Spleen (tissue), 11 donors: ENCODE results near the gene FILIP1L. TPM values are rescaled to one million over a fixed set of nuclear protein-coding genes. Genes with fewer than 3 reads are reported as not detected.

Experiments
- DNase-seq: peaks from one replicate; pipeline ENCODE4 v3.0.0-alpha.2; 2020
- H3K27ac ChIP-seq, 8 donors: fragments of 200-600 bp; sonication (generic) in 7 of 8; 1 replicate in 4 of 8; 2 replicates in 4 of 8; pipeline versions ENCODE4 v1.5.0 to v1.8.0; 2016 to 2021; ENCODE audit warnings: inconsistent platforms in 4 of 8, mild to moderate bottlenecking in 4 of 8, moderate library complexity in 1 of 8
- H3K27me3 ChIP-seq, 7 donors: fragments of 200-600 bp; sonication (generic) in 6 of 7; replicated peaks in 1 of 7; 1 replicate in 4 of 7; 2 replicates in 3 of 7; pipeline versions ENCODE4 v1.5.0 to v1.8.0; 2016 to 2021; ENCODE audit warnings: inconsistent platforms in 3 of 7, mild to moderate bottlenecking in 1 of 7
- H3K36me3 ChIP-seq, 6 donors: fragments of 200-600 bp; sonication (generic) in 5 of 6; 1 replicate in 4 of 6; 2 replicates in 2 of 6; pipeline versions ENCODE4 v1.5.0 to v1.8.0; 2016 to 2021; ENCODE audit warnings: inconsistent platforms in 2 of 6
- H3K4me1 ChIP-seq, 6 donors: fragments of 200-600 bp; sonication (generic) in 5 of 6; 1 replicate in 3 of 6; 2 replicates in 3 of 6; pipeline versions ENCODE4 v1.5.0 to v1.8.0; 2016 to 2021; ENCODE audit warnings: inconsistent platforms in 3 of 6
- H3K4me3 ChIP-seq, 8 donors: fragments of 200-600 bp; sonication (generic) in 7 of 8; 1 replicate in 4 of 8; 2 replicates in 4 of 8; pipeline versions ENCODE4 v1.5.0 to v1.8.0; 2016 to 2021; ENCODE audit warnings: inconsistent platforms in 4 of 8, mild to moderate bottlenecking in 4 of 8, moderate library complexity in 2 of 8
- H3K9me3 ChIP-seq, 8 donors: fragments of 200-600 bp; sonication (generic) in 7 of 8; 1 replicate in 4 of 8; 2 replicates in 4 of 8; pipeline versions ENCODE4 v1.5.0 to v1.8.0; 2016 to 2021; ENCODE audit warnings: inconsistent platforms in 4 of 8
- CTCF ChIP-seq, 11 experiments: fragments of 200-600 bp in 7 of 11; fragments of 450-650 bp in 4 of 11; sonication (generic) in 4 of 11; IDR thresholded peaks in 8 of 11; conservative IDR thresholded peaks in 3 of 11; 1 replicate in 7 of 11; 2 replicates in 4 of 11; pipeline versions ENCODE4 v1.4.0 to v1.8.0; 2016 to 2021; ENCODE audit warnings: antibody characterized with exemption in 11 of 11, inconsistent platforms in 4 of 11, mild to moderate bottlenecking in 1 of 11
- POLR2A ChIP-seq, 3 donors: fragments of 450-650 bp; IDR thresholded peaks; one replicate each; pipeline ENCODE4 v1.5.1; 2017; ENCODE audit warnings: antibody characterized with exemption in 3 of 3, mild to moderate bottlenecking in 1 of 3
- POLR2AphosphoS5 ChIP-seq, 3 donors: sonication (generic); formaldehyde crosslinking; IDR thresholded peaks; one replicate each; pipeline ENCODE4 v1.5.1; 2017; ENCODE audit warnings: antibody characterized with exemption in 3 of 3
- WGBS, 5 donors: extraction: QIAGEN DNeasy Blood & Tissue Kit in 3 of 5; methylation state at CpG; one replicate each; pipeline versions ENCODE4 v1.1.5 to v1.1.7; 2013 to 2018; 5-methylcytosine and 5-hydroxymethylcytosine counted together
- intact Hi-C: fragments of 100-400 bp; cut with DNase I; formaldehyde crosslinking; loops from one replicate; pipeline ENCODE4 v1.15.0; 2023; ENCODE audit warnings: low total_unique reads
- polyA plus RNA-seq, 3 donors: library from polyadenylated mRNA; stranded (reverse); fragments of 200-250 nt; gene quantifications; one replicate each; pipeline ENCODE4 v1.2.1, GENCODE V29; 2013
- total RNA-seq, 7 donors: library from RNA; depleted of rRNA in 3 of 7; stranded (reverse); fragments of >200 nt in 3 of 7; fragmentation: NEBNext Ultra II Directional in 4 of 7; extraction: Animal tissue kit (Norgen Biotek cat#: 25700) in 4 of 7; gene quantifications; one replicate each; pipeline versions ENCODE4 v1.1.0 to v1.2.1, GENCODE V29; 2016 to 2021
- donor health status: healthy with polysubstance abuse.
- donor health status: DM: no; HTN: no; CAD: no; lungs with moderate emphysema.
- donor health status: DM: no; HTN: no; CAD: no.
- donor health status: Bipolar disorder and iron deficiency.
- donor health status: healthy.
- donor health status: DM: no; HTN: no; CAD: no.
- donor health status: DM: yes; HTN: yes; CAD: no.

Gene FILIP1L
- total and polyA plus RNA-seq, 10 donors = 11.1 to 47.7 (median 30.9) TPM

GRCh38 chr3:99870712-99871111 lies 243.6 kb downstream of the FILIP1L start:
- 91 to 97% (median 95%) methylated on average over 2 of the region's 2 CpGs for WGBS, 5 donors
- TF ChIP-seq CTCF (IDR thresholded peaks at IDR 0.05 in 8 of 11, conservative IDR thresholded peaks at IDR 0.05 in 3 of 11) (no peak), POLR2A (IDR thresholded peaks at IDR 0.05) (no peak), POLR2AphosphoS5 (IDR thresholded peaks at IDR 0.05) (no peak)
- H3K36me3 ChIP-seq = no peaks in the 10 kb centered on the region
- peaks cover 0 to 7% (median 0%) of the 10 kb centered on the region in 7 donors for H3K27me3 ChIP-seq
- H3K27ac ChIP-seq = peak overlapping the region in 5 of 8 donors; percentile 54 to 88 (median 86)
- peaks cover 0 to 40% (median 21%) of the 10 kb centered on the region in 6 donors for H3K4me1 ChIP-seq
- H3K4me3 ChIP-seq = peak overlapping the region in 1 of 8 donors; percentile 73
- intact Hi-C loops = loop anchor here (10.0 kb wide), 1 partner anchor 174 kb away; no protein-coding TSS in a partner anchor
- no peak for DNase-seq
- no peaks in the 10 kb centered on the region for H3K9me3 ChIP-seq

GRCh38 chr3:99869621-99870020 lies 244.7 kb downstream of the FILIP1L start:
- Histone ChIP-seq H3K4me3 (no peak overlapping the region), H3K27ac (peak overlapping the region in 4 of 8 donors; percentile 25 to 87 (median 85)), H3K36me3 (no peaks in the 10 kb centered on the region), H3K9me3 (no peaks in the 10 kb centered on the region), H3K27me3 (no peaks in the 10 kb centered on the region), H3K4me1 (peaks cover 0 to 33% (median 12%) of the 10 kb centered on the region in 6 donors)
- WGBS, 5 donors = 79 to 89% (median 86%) methylated on average over 1 of the region's 1 CpG
- DNase-seq = no peak
- intact Hi-C loops = loop anchor here (10.0 kb wide), 1 partner anchor 175 kb away; no protein-coding TSS in a partner anchor
- TF ChIP-seq POLR2AphosphoS5 (IDR thresholded peaks at IDR 0.05) (peak in 1 of 3 donors; percentile 47), POLR2A (IDR thresholded peaks at IDR 0.05) (no peak), CTCF (IDR thresholded peaks at IDR 0.05 in 8 of 11, conservative IDR thresholded peaks at IDR 0.05 in 3 of 11) (no peak)

- no peak for DNase-seq
- WGBS, 5 donors = 9 to 29% (median 11%) methylated on average over 1 of the region's 1 CpG
- peak overlapping the region in 1 of 8 donors; percentile 51 for H3K27ac ChIP-seq
- intact Hi-C loops = no loop called here
- peak overlapping the region in 1 of 8 donors; percentile 19 for H3K4me3 ChIP-seq
- no peaks in the 10 kb centered on the region for H3K9me3 ChIP-seq
- H3K36me3 ChIP-seq = peaks cover 0 to 1% (median 0%) of the 10 kb centered on the region in 6 donors
- peaks cover 0 to 28% (median 11%) of the 10 kb centered on the region in 6 donors for H3K4me1 ChIP-seq
- no peaks in the 10 kb centered on the region for H3K27me3 ChIP-seq
- TF ChIP-seq POLR2A (IDR thresholded peaks at IDR 0.05) = no peak
- TF ChIP-seq POLR2AphosphoS5 (IDR thresholded peaks at IDR 0.05) = no peak
- TF ChIP-seq CTCF (IDR thresholded peaks at IDR 0.05 in 8 of 11, conservative IDR thresholded peaks at IDR 0.05 in 3 of 11) = no peak
Observed at GRCh38 chr3:99868311-99868646, 246.0 kb downstream of the FILIP1L start.

- Histone ChIP-seq H3K36me3 (peaks cover 0 to 7% (median under 1%) of the 10 kb centered on the region in 6 donors), H3K27ac (peak overlapping the region in 1 of 8 donors; percentile 51), H3K27me3 (no peaks in the 10 kb centered on the region), H3K4me3 (peak overlapping the region in 1 of 8 donors; percentile 19), H3K9me3 (no peaks in the 10 kb centered on the region), H3K4me1 (peaks cover 0 to 28% (median 11%) of the 10 kb centered on the region in 6 donors)
- 77 to 84% (median 78%) methylated on average over 3 of the region's 3 CpGs for WGBS, 5 donors
- intact Hi-C loops = no loop called here
- no peak for DNase-seq
- TF ChIP-seq POLR2AphosphoS5 (IDR thresholded peaks at IDR 0.05) (no peak), POLR2A (IDR thresholded peaks at IDR 0.05) (no peak), CTCF (IDR thresholded peaks at IDR 0.05 in 8 of 11, conservative IDR thresholded peaks at IDR 0.05 in 3 of 11) (no peak)
Observed at GRCh38 chr3:99867594-99868310, 246.5 kb downstream of the FILIP1L start.
